ENCODE data around the gene TRIM65.
"Not testable (repeated sequence)": the region's sequence is repeated elsewhere in the genome, so short reads cannot be mapped to it uniquely, and the experiment has no call there.

The TRIM65 gene

GRCh38 chr17:75853433-75853832 is 43.3 kb downstream of the TRIM65 start:
- no peak overlapping the region for H3K4me3 ChIP-seq (ENCODE audit: insufficient read depth, low read length, poor library complexity, severe bottlenecking)
- no peaks in the 10 kb centered on the region for H3K9me2 ChIP-seq (replicated peaks; ENCODE audit: insufficient read depth, low read length)
- H3K4me2 ChIP-seq (ENCODE audit: low read depth, low read length, poor library complexity, severe bottlenecking) = no peak overlapping the region
- no peaks in the 10 kb centered on the region for H4K20me1 ChIP-seq (ENCODE audit: low read depth, low read length)
- peaks cover 8% of the 10 kb centered on the region; the same call in 1 of the 2 replicates for H3F3A ChIP-seq (ENCODE audit: insufficient read depth)
- H2AFZ ChIP-seq (ENCODE audit: low read depth, low read length, severe bottlenecking) = no peak overlapping the region
- H3K27me3 ChIP-seq (ENCODE audit: low read length) = no peaks in the 10 kb centered on the region
- peaks cover 11% of the 10 kb centered on the region; the same call in 1 of the 2 replicates for H3K79me2 ChIP-seq (ENCODE audit: insufficient read depth, low read length)
- H3K9me3 ChIP-seq (ENCODE audit: insufficient read depth, low read length) = no peaks in the 10 kb centered on the region
- no peaks in the 10 kb centered on the region for H3K36me3 ChIP-seq (ENCODE audit: low read length)
- TF ChIP-seq CTCF (IDR thresholded peaks at IDR 0.05; ENCODE audit: insufficient read depth, low read length, poor library complexity, severe bottlenecking) = no peak
- no peak for TF ChIP-seq EZH2phosphoT487 (conservative IDR thresholded peaks at IDR 0.05; ENCODE audit: low read length)
- no peak overlapping the region for H3K27ac ChIP-seq (ENCODE audit: low read depth, low read length)
- H3K9ac ChIP-seq (ENCODE audit: low read length) = no peak overlapping the region

GRCh38 chr17:75851693-75851991 is 45.1 kb downstream of the TRIM65 start:
- H3F3A ChIP-seq (ENCODE audit: insufficient read depth); H3K27ac ChIP-seq (ENCODE audit: low read depth, low read length); H3K4me2 ChIP-seq (ENCODE audit: low read depth, low read length, poor library complexity, severe bottlenecking); H2AFZ ChIP-seq (ENCODE audit: low read depth, low read length, severe bottlenecking); H3K9ac ChIP-seq (ENCODE audit: low read length); H3K36me3 ChIP-seq (ENCODE audit: low read length); H4K20me1 ChIP-seq (ENCODE audit: low read depth, low read length); H3K27me3 ChIP-seq (ENCODE audit: low read length); H3K9me2 ChIP-seq (replicated peaks; ENCODE audit: insufficient read depth, low read length); H3K4me3 ChIP-seq (ENCODE audit: insufficient read depth, low read length, poor library complexity, severe bottlenecking); H3K9me3 ChIP-seq (ENCODE audit: insufficient read depth, low read length): not testable (repeated sequence)
- H3K79me2 ChIP-seq (ENCODE audit: insufficient read depth, low read length) = peaks cover 11% of the 10 kb centered on the region; the same call in 1 of the 2 replicates

- H2AFZ ChIP-seq (ENCODE audit: low read depth, low read length, severe bottlenecking) = no peak overlapping the region
- H3K27me3 ChIP-seq (ENCODE audit: low read length) = no peaks in the 10 kb centered on the region
- H4K20me1 ChIP-seq (ENCODE audit: low read depth, low read length) = no peaks in the 10 kb centered on the region
- no peaks in the 10 kb centered on the region for H3F3A ChIP-seq (ENCODE audit: insufficient read depth)
- no peaks in the 10 kb centered on the region for H3K9me2 ChIP-seq (replicated peaks; ENCODE audit: insufficient read depth, low read length)
- no peaks in the 10 kb centered on the region for H3K36me3 ChIP-seq (ENCODE audit: low read length)
- no peak overlapping the region for H3K4me3 ChIP-seq (ENCODE audit: insufficient read depth, low read length, poor library complexity, severe bottlenecking)
- H3K79me2 ChIP-seq (ENCODE audit: insufficient read depth, low read length) = peaks cover 11% of the 10 kb centered on the region; the same call in 1 of the 2 replicates
- no peak overlapping the region for H3K27ac ChIP-seq (ENCODE audit: low read depth, low read length)
- no peaks in the 10 kb centered on the region for H3K9me3 ChIP-seq (ENCODE audit: insufficient read depth, low read length)
- H3K4me2 ChIP-seq (ENCODE audit: low read depth, low read length, poor library complexity, severe bottlenecking) = no peak overlapping the region
- TF ChIP-seq CTCF (IDR thresholded peaks at IDR 0.05; ENCODE audit: insufficient read depth, low read length, poor library complexity, severe bottlenecking) (no peak), EZH2phosphoT487 (conservative IDR thresholded peaks at IDR 0.05; ENCODE audit: low read length) (no peak)
- H3K9ac ChIP-seq (ENCODE audit: low read length) = no peak overlapping the region
Measured at GRCh38 chr17:75850928-75851692, 45.6 kb downstream of the TRIM65 start.

GRCh38 chr17:75849724-75850123 is 47.0 kb downstream of the TRIM65 start:
- Histone ChIP-seq H3K9ac (ENCODE audit: low read length) (no peak overlapping the region), H3K27ac (ENCODE audit: low read depth, low read length) (no peak overlapping the region)
- TF ChIP-seq EZH2phosphoT487 (conservative IDR thresholded peaks at IDR 0.05; ENCODE audit: low read length) = no peak
- no peak for TF ChIP-seq CTCF (IDR thresholded peaks at IDR 0.05; ENCODE audit: insufficient read depth, low read length, poor library complexity, severe bottlenecking)

More at GRCh38 chr17:75849724-75850123, 47.0 kb downstream of the TRIM65 start:
- no peak overlapping the region for H3K4me2 ChIP-seq (ENCODE audit: low read depth, low read length, poor library complexity, severe bottlenecking)
- H3K36me3 ChIP-seq (ENCODE audit: low read length) = no peaks in the 10 kb centered on the region
- peaks cover 8% of the 10 kb centered on the region; the same call in 1 of the 2 replicates for H3K79me2 ChIP-seq (ENCODE audit: insufficient read depth, low read length)
- no peaks in the 10 kb centered on the region for H3F3A ChIP-seq (ENCODE audit: insufficient read depth)
- H4K20me1 ChIP-seq (ENCODE audit: low read depth, low read length) = no peaks in the 10 kb centered on the region
- no peaks in the 10 kb centered on the region for H3K9me3 ChIP-seq (ENCODE audit: insufficient read depth, low read length)
- no peaks in the 10 kb centered on the region for H3K9me2 ChIP-seq (replicated peaks; ENCODE audit: insufficient read depth, low read length)
- no peak overlapping the region for H2AFZ ChIP-seq (ENCODE audit: low read depth, low read length, severe bottlenecking)
- H3K4me3 ChIP-seq (ENCODE audit: insufficient read depth, low read length, poor library complexity, severe bottlenecking) = no peak overlapping the region
- no peaks in the 10 kb centered on the region for H3K27me3 ChIP-seq (ENCODE audit: low read length)
